CD4-positive, alpha-beta T cell treated with Interleukin-6 at 100 ng/mL for 8 hours (primary cell): ENCODE results near the gene LIMS2.

ENCODE experiments used
- DNase-seq: peaks from one replicate; pipeline ENCODE4 v3.0.0-alpha.2; 2020; ENCODE audit warnings: mixed read lengths, low spot score

LIMS2 gene

GRCh38 chr2:127658641-127659407 lies 16.5 kb downstream of the LIMS2 start:
- no peak for DNase-seq

- no peak for DNase-seq
Measured at GRCh38 chr2:127658146-127658545, 17.2 kb downstream of the LIMS2 start.

- no peak for DNase-seq
Measured at GRCh38 chr2:127657232-127657595, 18.1 kb downstream of the LIMS2 start.

GRCh38 chr2:127656569-127657231 lies 18.6 kb downstream of the LIMS2 start:
- DNase-seq: no peak

DNA sequence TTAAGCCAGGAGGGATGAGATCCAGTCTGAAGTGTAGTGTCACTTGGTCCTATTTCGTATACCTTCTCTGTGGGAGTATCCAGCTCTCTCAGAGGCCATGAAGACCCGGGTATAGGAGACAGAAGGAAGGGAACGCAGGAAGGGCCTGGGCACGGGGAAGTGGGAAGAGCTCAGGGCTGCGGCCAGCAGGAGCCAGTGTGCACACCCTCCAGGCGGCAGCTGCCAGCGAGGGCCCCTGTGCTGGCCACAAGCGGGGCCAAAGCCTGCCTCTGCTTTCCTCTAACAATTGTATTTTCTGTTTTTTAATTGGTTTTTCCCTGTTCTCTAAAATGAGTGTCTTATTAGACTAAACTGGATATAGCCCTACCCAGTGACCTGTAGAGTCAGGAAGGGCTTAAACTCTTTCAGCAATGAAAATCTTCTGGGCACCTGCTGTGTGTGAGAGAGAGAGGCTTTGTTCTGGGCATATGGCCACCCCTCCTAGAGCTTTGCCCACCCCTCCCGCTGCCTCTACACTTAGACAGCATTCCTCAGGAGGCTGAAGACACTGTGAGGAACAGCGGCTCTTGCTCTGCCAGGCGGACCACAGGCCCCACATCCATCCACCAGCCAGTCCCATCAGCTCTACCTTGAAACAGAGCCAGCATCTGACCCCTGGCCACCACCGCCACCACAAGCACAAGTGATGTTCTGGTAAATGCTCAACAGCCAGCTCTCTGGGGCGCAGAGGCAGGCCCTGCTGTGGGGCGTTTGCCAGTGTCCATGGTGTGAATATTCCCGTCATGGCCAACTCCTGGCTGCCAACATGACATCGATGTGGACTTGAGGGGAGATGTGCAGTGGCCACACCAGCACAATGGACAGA lies 19.9 kb downstream of the LIMS2 start:
- DNase-seq: no peak

DNA sequence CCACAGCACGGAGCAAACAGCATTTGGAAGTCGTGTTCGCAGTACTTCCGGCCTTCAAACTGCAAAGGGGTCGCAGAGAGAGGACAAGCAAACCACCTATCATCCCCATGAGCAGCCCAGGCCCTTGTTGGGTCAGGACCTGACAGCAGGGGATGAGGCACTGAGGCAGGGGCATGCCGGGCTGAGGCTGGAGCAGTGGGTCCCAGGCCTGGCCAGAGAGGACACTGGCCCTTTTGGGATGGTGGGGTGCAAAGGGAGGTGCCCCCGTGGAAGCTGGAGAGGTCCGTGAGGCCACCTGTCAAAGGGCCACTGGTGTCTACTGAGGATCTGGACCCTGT lies 20.5 kb downstream of the LIMS2 start:
- DNase-seq: no peak

DNA sequence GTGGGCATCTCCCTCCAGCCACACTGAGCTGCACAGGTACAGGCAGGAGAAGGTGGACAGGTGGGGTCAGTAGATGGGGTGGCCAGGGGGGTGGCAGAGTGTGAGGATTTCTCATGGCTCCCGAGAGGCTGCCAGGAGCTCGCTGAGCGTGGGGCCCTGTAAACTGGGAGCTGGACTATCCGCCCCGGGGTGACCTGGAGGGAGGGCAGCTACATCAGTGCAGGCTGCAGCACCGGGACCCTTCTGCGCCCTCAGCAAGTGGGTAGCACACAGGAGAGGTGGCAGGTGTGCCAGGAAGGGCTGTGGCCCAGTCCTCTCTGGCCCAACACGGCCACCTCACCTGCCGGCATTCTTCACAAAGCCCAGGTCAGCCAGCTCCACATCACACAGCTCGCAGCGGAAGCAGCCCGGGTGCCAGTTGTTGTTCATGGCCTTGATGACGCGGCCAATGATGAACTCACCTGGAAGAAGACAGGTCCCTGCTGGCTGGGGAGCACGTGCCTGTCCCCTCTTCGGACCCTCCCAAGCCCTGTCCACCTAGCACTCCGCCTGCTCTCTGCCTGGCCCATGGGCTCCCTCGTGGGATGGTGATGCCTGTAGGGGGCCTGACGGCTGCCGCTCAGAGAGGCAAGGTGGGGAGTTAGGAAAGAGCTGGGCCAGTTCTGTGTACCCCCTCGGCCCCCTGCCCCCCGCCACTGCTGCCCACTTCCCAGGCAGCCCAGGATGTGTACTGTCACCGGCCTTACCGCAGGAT lies 21.1 kb downstream of the LIMS2 start:
- no peak for DNase-seq

DNA sequence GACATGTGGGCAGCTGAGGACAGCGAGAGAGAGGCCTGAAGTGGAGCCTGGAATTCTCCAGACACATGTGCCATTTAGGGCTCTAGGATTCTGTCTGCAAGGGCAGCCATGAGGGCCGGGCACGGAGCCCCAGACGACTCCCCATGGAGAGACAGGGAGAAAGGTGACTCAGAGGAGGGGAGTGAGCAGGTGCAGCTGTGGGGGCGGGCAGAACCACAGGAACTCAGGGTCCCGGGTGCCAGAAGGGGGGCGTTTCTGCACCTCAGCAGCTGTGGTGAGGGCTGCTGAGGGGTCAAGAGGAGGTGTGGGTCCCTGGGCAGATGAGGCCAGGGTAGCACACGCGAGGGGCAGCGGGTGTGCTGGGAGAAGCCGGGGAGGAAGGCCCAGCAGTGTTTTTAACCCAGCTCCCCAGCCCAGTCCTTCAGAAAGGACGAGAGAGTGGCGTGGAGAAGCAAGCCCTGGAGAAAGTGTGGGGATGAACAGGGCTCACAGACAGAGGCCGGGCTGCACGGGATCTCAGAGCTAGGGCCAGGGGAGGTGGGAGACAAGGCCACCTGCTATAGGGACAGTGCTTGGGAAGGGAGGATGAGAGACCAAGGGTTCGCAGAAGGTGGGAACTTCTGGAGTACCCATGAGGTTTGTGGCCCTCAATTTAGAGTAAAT lies 21.8 kb downstream of the LIMS2 start:
- DNase-seq: no peak

GRCh38 chr2:127652786-127653357 lies 22.5 kb downstream of the LIMS2 start:
- no peak for DNase-seq

GRCh38 chr2:127651971-127652550 lies 23.3 kb downstream of the LIMS2 start:
- no peak for DNase-seq

- no peak for DNase-seq
Measured at GRCh38 chr2:127651381-127651809, 23.9 kb downstream of the LIMS2 start.

- DNase-seq: no peak
Measured at GRCh38 chr2:127650785-127651380, 24.4 kb downstream of the LIMS2 start.

DNA sequence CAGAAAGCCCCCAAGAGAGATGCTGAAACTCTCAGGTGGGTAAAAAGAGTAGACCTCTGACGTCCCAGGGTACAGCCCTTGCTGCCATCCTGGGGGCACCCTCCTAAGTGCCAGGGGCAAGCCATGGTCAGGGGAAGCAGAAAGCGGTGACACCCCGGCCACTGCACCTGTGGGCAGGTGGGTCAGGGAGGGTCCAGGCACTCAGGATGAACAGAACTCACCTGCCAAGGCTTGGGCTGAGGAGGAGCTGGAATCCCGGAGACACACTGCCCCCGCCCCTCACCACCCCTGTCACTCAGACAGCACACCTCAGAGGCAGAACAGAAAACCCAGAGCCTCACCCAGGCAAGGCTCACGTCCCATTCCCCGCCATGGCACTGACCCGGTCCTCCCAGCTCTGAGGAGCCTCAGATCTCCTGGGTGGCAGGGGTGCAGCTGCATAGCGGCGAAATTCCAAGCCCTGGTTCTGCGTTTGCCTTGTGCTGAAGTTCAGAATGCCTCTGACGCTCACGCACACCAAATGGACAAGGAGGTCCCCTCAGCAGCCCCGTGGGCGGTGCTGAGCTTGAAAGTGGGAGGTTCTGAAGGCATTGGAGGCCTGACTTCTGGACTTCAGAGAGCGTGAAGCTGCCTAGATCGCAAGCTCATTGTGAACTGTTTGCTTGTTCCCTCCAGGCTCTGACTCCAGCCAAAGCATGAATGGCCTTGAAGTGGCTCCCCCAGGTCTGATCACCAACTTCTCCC lies 25.1 kb downstream of the LIMS2 start:
- DNase-seq: no peak

GRCh38 chr2:127649684-127650040 lies 25.7 kb downstream of the LIMS2 start:
- DNase-seq: peak; percentile 81

GRCh38 chr2:127649100-127649611 lies 26.2 kb downstream of the LIMS2 start:
- DNase-seq: no peak

GRCh38 chr2:127648321-127648720 lies 27.0 kb downstream of the LIMS2 start:
- no peak for DNase-seq

GRCh38 chr2:127647242-127648190 lies 27.8 kb downstream of the LIMS2 start:
- DNase-seq: no peak

DNA sequence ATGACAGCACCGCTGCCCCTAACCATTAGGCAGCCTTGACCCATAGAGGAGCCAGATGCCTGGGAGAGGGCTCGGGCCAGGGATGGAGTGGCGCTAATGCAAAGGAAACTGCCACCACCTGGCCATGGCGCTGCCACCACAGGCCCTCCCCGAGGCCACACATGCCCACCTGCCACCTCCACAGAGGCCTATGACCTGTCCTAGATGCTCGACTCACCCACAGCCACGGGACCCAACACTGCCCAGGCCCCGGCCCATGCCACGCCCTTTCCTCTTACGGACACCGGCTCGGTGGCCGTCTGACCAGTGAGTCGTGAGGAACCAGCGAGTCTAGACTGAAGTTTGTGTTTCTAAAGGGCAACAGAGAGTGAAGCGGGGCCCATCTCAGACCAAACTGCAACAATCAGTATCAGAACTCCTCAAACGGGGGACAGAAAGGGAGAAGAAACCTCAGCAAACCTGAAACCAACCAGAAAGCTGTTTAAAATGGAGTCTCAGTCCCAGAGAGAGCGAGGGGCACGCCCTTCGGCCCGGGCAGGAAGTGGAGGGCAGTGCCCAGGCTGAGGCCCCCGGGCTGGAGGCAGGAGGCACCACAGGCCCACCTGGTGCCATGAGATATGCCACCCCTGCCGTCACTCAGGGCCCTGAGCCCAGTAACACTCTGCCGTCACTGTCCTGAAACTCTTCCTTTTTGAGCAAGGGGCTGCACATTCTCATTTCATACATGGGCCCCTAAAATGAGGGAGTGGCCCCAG lies 28.7 kb downstream of the LIMS2 start:
- no peak for DNase-seq
